Peyer's patch (tissue), 4 donors: Measurements from ENCODE around the gene EXD3. TPM values are rescaled to one million over a fixed set of nuclear protein-coding genes. Genes with fewer than 3 reads are reported as not detected.

Experiments used
- DNase-seq, 3 donors: peaks; one replicate each; pipeline ENCODE4 v3.0.0-alpha.2; 2017 to 2019
- H3K27ac ChIP-seq, 4 donors: fragments of 200-600 bp; sonication (generic); one replicate each; pipeline ENCODE4 v1.5.1; 2016 to 2019
- H3K27me3 ChIP-seq, 2 donors: fragments of 200-600 bp; sonication (generic); one replicate each; pipeline ENCODE4 v1.5.1; 2019
- H3K36me3 ChIP-seq, 3 donors: fragments of 200-600 bp; sonication (generic); one replicate each; pipeline ENCODE4 v1.5.1; 2016 to 2019
- H3K4me1 ChIP-seq, 4 donors: fragments of 200-600 bp; sonication (generic); one replicate each; pipeline ENCODE4 v1.5.1; 2016 to 2019
- H3K4me3 ChIP-seq, 4 donors: fragments of 200-600 bp; sonication (generic); 1 replicate in 3 of 4; 2 replicates in 1 of 4; pipeline ENCODE4 v1.5.1; 2016 to 2019; ENCODE audit warnings: mild to moderate bottlenecking in 1 of 4
- H3K9me3 ChIP-seq, 4 donors: fragments of 200-600 bp; sonication (generic); one replicate each; pipeline ENCODE4 v1.5.1; 2016 to 2019; ENCODE audit warnings: mild to moderate bottlenecking in 1 of 4
- CTCF ChIP-seq, 6 experiments: fragments of 450-650 bp in 4 of 6; fragments of 200-600 bp in 2 of 6; sonication (generic) in 1 of 6; IDR thresholded peaks; one replicate each; pipeline ENCODE4 v1.5.1; 2017 to 2019; ENCODE audit warnings: antibody characterized with exemption in 6 of 6, mild to moderate bottlenecking in 3 of 6, moderate library complexity in 1 of 6
- POLR2A ChIP-seq, 2 donors: fragments of 450-650 bp; IDR thresholded peaks; one replicate each; pipeline ENCODE4 v1.5.1; 2017; ENCODE audit warnings: antibody characterized with exemption in 2 of 2, mild to moderate bottlenecking in 2 of 2, moderate library complexity in 2 of 2
- total RNA-seq, 4 donors: library from RNA; depleted of rRNA; stranded (reverse); fragments of >200 nt; gene quantifications; one replicate each; pipeline ENCODE4 v1.1.0, GENCODE V29; 2016

The EXD3 gene
- total RNA-seq, 4 donors from 2014 or later = 38.7 to 82.4 (median 61.6) TPM

- H3K9me3 ChIP-seq = peaks cover 0 to 21% (median 5%) of the 10 kb centered on the region in 4 donors
- H3K36me3 ChIP-seq = no peaks in the 10 kb centered on the region
- H3K4me1 ChIP-seq = no peaks in the 10 kb centered on the region
- no peak overlapping the region for H3K4me3 ChIP-seq
- no peak for DNase-seq
- TF ChIP-seq CTCF (IDR thresholded peaks at IDR 0.05) = no peak
- TF ChIP-seq POLR2A (IDR thresholded peaks at IDR 0.05) = no peak
- H3K27me3 ChIP-seq = no peaks in the 10 kb centered on the region
- H3K27ac ChIP-seq = no peak overlapping the region
Observed at GRCh38 chr9:137355761-137356365, 67.1 kb downstream of the EXD3 start.

GRCh38 chr9:137354845-137355760, 67.9 kb downstream of the EXD3 start:
- Histone ChIP-seq H3K27me3 (no peaks in the 10 kb centered on the region), H3K4me1 (no peaks in the 10 kb centered on the region), H3K4me3 (no peak overlapping the region), H3K9me3 (peaks cover 0 to 21% (median 5%) of the 10 kb centered on the region in 4 donors), H3K36me3 (no peaks in the 10 kb centered on the region), H3K27ac (no peak overlapping the region)
- DNase-seq = peak in 1 of 3 donors; percentile 36
- TF ChIP-seq POLR2A (IDR thresholded peaks at IDR 0.05) (no peak), CTCF (IDR thresholded peaks at IDR 0.05) (no peak)

GRCh38 chr9:137354153-137354844, 68.7 kb downstream of the EXD3 start:
- Histone ChIP-seq H3K9me3 (peaks cover 0 to 21% (median 5%) of the 10 kb centered on the region in 4 donors), H3K27ac (no peak overlapping the region)
- DNase-seq = peak in 2 of 3 donors; percentile 41

GRCh38 chr9:137353223-137354152, 69.5 kb downstream of the EXD3 start:
- H3K4me1 ChIP-seq = no peaks in the 10 kb centered on the region
- H3K27me3 ChIP-seq = no peaks in the 10 kb centered on the region
- TF ChIP-seq POLR2A (IDR thresholded peaks at IDR 0.05) (no peak), CTCF (IDR thresholded peaks at IDR 0.05) (no peak)
- H3K36me3 ChIP-seq = no peaks in the 10 kb centered on the region
- H3K4me3 ChIP-seq = no peak overlapping the region
- H3K27ac ChIP-seq = no peak overlapping the region
- peaks cover 0 to 21% (median 5%) of the 10 kb centered on the region in 4 donors for H3K9me3 ChIP-seq
- peak in 1 of 3 donors; percentile 43 for DNase-seq

More at GRCh38 chr9:137354153-137354844, 68.7 kb downstream of the EXD3 start:
- Histone ChIP-seq H3K4me3 (no peak overlapping the region), H3K36me3 (no peaks in the 10 kb centered on the region), H3K4me1 (no peaks in the 10 kb centered on the region), H3K27me3 (no peaks in the 10 kb centered on the region)
- no peak for TF ChIP-seq CTCF (IDR thresholded peaks at IDR 0.05)
- TF ChIP-seq POLR2A (IDR thresholded peaks at IDR 0.05) = no peak
